OCI-LY7 (cell line): ENCODE results near the gene OR13J1.

Experiments
- EZH2phosphoT487 ChIP-seq: fragments of 200-600 bp; sonication (generic); IDR thresholded peaks from 2 replicates; pipeline ENCODE4 v1.6.1; 2018; ENCODE audit warnings: low read depth, borderline replicate concordance, mild to moderate bottlenecking, mixed run types, antibody characterized with exemption, low read length, moderate library complexity, mixed read lengths
- TF ChIP-seq, protein P1 (sequence below): fragments of 200-600 bp; sonication (generic); conservative IDR thresholded peaks from 2 replicates; pipeline ENCODE4 v1.5.1; 2014; ENCODE audit warnings: mild to moderate bottlenecking, antibody characterized with exemption, low read length, moderate library complexity, mixed read lengths

DNA sequence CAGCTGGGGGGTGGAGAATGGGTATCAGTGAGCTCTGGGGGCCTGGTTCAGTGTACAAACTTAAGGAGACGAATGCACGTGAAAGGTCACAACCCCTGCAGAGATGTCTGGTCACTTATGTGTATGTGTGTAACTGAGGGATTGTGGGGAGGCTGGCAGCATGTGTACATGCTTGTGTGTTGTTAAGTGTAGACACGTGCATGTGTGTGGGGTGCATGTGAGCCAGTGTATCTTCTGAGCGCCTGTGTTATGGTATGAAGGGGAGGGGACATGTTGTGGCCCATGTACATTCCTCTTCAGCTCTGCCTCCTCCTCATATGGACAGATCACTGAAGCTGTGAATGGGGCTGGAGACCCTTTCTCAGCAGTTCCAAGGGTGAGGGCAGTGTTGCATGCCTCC lies 39.2 kb downstream of the OR13J1 start:
- TF ChIP-seq, protein P1, sequence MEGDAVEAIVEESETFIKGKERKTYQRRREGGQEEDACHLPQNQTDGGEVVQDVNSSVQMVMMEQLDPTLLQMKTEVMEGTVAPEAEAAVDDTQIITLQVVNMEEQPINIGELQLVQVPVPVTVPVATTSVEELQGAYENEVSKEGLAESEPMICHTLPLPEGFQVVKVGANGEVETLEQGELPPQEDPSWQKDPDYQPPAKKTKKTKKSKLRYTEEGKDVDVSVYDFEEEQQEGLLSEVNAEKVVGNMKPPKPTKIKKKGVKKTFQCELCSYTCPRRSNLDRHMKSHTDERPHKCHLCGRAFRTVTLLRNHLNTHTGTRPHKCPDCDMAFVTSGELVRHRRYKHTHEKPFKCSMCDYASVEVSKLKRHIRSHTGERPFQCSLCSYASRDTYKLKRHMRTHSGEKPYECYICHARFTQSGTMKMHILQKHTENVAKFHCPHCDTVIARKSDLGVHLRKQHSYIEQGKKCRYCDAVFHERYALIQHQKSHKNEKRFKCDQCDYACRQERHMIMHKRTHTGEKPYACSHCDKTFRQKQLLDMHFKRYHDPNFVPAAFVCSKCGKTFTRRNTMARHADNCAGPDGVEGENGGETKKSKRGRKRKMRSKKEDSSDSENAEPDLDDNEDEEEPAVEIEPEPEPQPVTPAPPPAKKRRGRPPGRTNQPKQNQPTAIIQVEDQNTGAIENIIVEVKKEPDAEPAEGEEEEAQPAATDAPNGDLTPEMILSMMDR, result no peak
- TF ChIP-seq EZH2phosphoT487, result no peak
